ENCODE results near the gene APOBR. TPM values are rescaled to one million over a fixed set of nuclear protein-coding genes. Genes with fewer than 3 reads are reported as not detected.

APOBR gene
- total and polyA plus RNA-seq, 2 experiments from 2014 or later = 0.13 to 0.22 TPM

- WGBS (ENCODE audit: low lambda C conversion rate, missing lambda C conversion rate) = 90% methylated on average over 21 of the region's 21 CpGs
- no peak overlapping the region for H2AFZ ChIP-seq
- TF ChIP-seq EZH2phosphoT487 (IDR thresholded peaks at IDR 0.05; ENCODE audit: low read depth, severe bottlenecking, unreplicated experiment) (no peak), EZH2 (IDR thresholded peaks at IDR 0.05; ENCODE audit: borderline replicate concordance) (no peak)
- TF ChIP-seq, protein P1, sequence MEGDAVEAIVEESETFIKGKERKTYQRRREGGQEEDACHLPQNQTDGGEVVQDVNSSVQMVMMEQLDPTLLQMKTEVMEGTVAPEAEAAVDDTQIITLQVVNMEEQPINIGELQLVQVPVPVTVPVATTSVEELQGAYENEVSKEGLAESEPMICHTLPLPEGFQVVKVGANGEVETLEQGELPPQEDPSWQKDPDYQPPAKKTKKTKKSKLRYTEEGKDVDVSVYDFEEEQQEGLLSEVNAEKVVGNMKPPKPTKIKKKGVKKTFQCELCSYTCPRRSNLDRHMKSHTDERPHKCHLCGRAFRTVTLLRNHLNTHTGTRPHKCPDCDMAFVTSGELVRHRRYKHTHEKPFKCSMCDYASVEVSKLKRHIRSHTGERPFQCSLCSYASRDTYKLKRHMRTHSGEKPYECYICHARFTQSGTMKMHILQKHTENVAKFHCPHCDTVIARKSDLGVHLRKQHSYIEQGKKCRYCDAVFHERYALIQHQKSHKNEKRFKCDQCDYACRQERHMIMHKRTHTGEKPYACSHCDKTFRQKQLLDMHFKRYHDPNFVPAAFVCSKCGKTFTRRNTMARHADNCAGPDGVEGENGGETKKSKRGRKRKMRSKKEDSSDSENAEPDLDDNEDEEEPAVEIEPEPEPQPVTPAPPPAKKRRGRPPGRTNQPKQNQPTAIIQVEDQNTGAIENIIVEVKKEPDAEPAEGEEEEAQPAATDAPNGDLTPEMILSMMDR (IDR thresholded peaks at IDR 0.05; ENCODE audit: poor library complexity) = no peak
- H3K36me3 ChIP-seq (replicated peaks; ENCODE audit: insufficient read depth, low read depth) = no peaks in the 10 kb centered on the region
- H3K9me2 ChIP-seq (replicated peaks; ENCODE audit: insufficient read depth) = no peaks in the 10 kb centered on the region
- DNase-seq (ENCODE audit: low spot score) = no peak
- H3K4me3 ChIP-seq = no peak overlapping the region
- H3K9me3 ChIP-seq (ENCODE audit: low read depth) = no peaks in the 10 kb centered on the region
- H4K20me1 ChIP-seq (ENCODE audit: insufficient read depth, poor library complexity, severe bottlenecking) = no peaks in the 10 kb centered on the region
- no peak overlapping the region for H3K27ac ChIP-seq
- no peaks in the 10 kb centered on the region for H3K79me2 ChIP-seq
- H3K4me1 ChIP-seq (ENCODE audit: insufficient read depth) = no peaks in the 10 kb centered on the region
- H3K27me3 ChIP-seq = no peaks in the 10 kb centered on the region
- H3K4me2 ChIP-seq = no peak overlapping the region
Measured at GRCh38 chr16:28511801-28512789, 17.7 kb downstream of the APOBR start.

GRCh38 chr16:28513484-28514181, 19.2 kb downstream of the APOBR start:
- Histone ChIP-seq H3K79me2 (no peaks in the 10 kb centered on the region), H3K36me3 (replicated peaks; ENCODE audit: insufficient read depth, low read depth) (no peaks in the 10 kb centered on the region), H4K20me1 (ENCODE audit: insufficient read depth, poor library complexity, severe bottlenecking) (no peaks in the 10 kb centered on the region), H2AFZ (no peak overlapping the region), H3K4me2 (no peak overlapping the region), H3K4me1 (ENCODE audit: insufficient read depth) (no peaks in the 10 kb centered on the region), H3K27me3 (no peaks in the 10 kb centered on the region), H3K4me3 (no peak overlapping the region), H3K27ac (no peak overlapping the region), H3K9me3 (ENCODE audit: low read depth) (no peaks in the 10 kb centered on the region), H3K9me2 (replicated peaks; ENCODE audit: insufficient read depth) (no peaks in the 10 kb centered on the region)
- WGBS (ENCODE audit: low lambda C conversion rate, missing lambda C conversion rate) = 92% methylated on average over 12 of the region's 12 CpGs
- no peak for DNase-seq (ENCODE audit: low spot score)
- TF ChIP-seq, protein P1 (IDR thresholded peaks at IDR 0.05; ENCODE audit: poor library complexity) = no peak
- TF ChIP-seq EZH2phosphoT487 (IDR thresholded peaks at IDR 0.05; ENCODE audit: low read depth, severe bottlenecking, unreplicated experiment) = no peak
- no peak for TF ChIP-seq EZH2 (IDR thresholded peaks at IDR 0.05; ENCODE audit: borderline replicate concordance)

GRCh38 chr16:28514246-28514645, 19.8 kb downstream of the APOBR start:
- Histone ChIP-seq H3K27me3 (no peaks in the 10 kb centered on the region), H2AFZ (no peak overlapping the region), H3K4me1 (ENCODE audit: insufficient read depth) (no peaks in the 10 kb centered on the region), H3K27ac (no peak overlapping the region), H3K36me3 (replicated peaks; ENCODE audit: insufficient read depth, low read depth) (no peaks in the 10 kb centered on the region), H3K9me2 (replicated peaks; ENCODE audit: insufficient read depth) (no peaks in the 10 kb centered on the region), H3K4me2 (no peak overlapping the region), H3K79me2 (no peaks in the 10 kb centered on the region), H3K9me3 (ENCODE audit: low read depth) (no peaks in the 10 kb centered on the region), H4K20me1 (ENCODE audit: insufficient read depth, poor library complexity, severe bottlenecking) (no peaks in the 10 kb centered on the region), H3K4me3 (no peak overlapping the region)
- no peak for DNase-seq (ENCODE audit: low spot score)
- TF ChIP-seq EZH2phosphoT487 (IDR thresholded peaks at IDR 0.05; ENCODE audit: low read depth, severe bottlenecking, unreplicated experiment) (no peak), EZH2 (IDR thresholded peaks at IDR 0.05; ENCODE audit: borderline replicate concordance) (no peak)
- TF ChIP-seq, protein P1 (IDR thresholded peaks at IDR 0.05; ENCODE audit: poor library complexity) = no peak
- 95% methylated on average over 7 of the region's 7 CpGs for WGBS (ENCODE audit: low lambda C conversion rate, missing lambda C conversion rate)
